Activated CD8-positive, alpha-beta memory T cell treated with anti-CD3 and anti-CD28 coated beads for 48 hours (primary cell): ENCODE measurements around the gene KLHDC7B.

Source experiments
- DNase-seq, 3 experiments: peaks; one replicate each; pipeline ENCODE4 v3.0.0-alpha.2; 2020; ENCODE audit warnings: low read depth in 2 of 3, low spot score in 2 of 3

KLHDC7B gene

GRCh38 chr22:50545522-50546325 is at the start of gene KLHDC7B:
Gene KLHDC7B, plus strand, starts transcription at chr22:50545899. Its CDS starts 345 bp downstream, at chr22:50546244.
- DNase-seq, result no peak

DNA sequence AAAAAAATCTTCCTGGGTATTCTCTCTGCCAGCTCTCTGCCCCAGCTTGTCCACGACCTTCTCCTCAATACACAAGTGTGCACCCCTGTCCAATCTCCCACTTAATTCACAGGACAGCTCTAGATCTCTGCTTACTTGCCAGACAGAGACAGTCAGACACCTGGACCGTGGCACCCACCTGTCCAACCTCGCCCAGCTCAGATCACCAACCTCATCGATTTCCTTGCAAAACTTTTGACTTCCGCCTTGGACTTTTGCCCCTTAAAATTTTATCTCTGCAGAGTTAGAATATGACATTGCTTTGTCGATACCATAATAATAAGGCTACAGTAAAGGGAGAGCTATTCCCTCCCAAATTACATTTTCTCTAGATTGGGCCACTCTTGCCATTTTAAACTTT is 48.6 kb upstream of the KLHDC7B start:
- no peak for DNase-seq

DNA sequence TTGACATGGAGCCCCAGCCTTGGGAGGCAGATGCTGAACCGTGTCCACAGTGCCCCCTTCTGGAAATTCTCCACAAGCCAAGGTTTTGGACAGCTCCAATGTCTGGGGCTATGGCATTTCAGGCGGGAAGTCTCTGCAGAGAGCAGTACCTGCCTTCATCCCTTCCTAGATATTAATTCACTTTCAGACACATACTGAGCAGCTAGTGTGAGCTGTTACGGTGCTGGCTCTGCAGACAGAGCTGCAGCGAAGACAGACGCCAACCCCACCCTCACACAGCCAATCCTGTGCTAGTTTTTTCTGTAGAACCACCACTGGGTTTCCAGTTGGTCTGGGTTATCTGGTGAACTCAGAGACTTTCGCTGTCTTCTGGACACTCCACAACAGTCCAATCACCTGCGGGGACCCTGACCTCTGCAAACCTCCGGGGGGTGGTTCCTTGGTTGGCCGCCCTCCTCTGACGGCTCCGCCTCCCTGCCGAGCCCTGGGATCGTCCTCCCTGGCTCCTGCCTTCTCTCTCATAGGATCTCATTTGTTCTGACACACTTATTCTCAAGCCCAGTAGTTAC is 47.3 kb upstream of the KLHDC7B start:
- DNase-seq, result peak in 1 of 3 experiments; percentile 41

DNA sequence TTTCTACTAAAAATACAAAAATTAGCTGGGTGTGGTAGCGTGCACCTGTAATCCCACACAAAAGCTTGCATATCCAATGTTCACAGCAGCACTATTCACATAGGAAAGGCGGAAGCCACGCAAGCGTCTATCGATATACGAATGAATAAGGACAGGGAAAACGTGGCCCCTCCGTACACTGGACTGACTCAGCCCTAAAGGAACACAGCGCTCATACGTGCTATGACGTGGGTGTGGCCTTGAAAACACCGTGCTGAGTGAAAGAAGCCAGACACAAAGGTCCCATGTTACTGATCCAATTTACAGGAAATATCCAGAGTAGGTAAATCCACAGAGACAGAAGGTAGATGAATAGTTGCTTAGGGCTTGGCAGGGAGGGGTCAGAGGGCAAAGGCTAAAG is 45.2 kb upstream of the KLHDC7B start:
- no peak for DNase-seq

GRCh38 chr22:50502096-50502495 is 43.6 kb upstream of the KLHDC7B start:
- DNase-seq, result no peak

- DNase-seq, result no peak
Measured at GRCh38 chr22:50502628-50503474, 42.8 kb upstream of the KLHDC7B start.

DNA sequence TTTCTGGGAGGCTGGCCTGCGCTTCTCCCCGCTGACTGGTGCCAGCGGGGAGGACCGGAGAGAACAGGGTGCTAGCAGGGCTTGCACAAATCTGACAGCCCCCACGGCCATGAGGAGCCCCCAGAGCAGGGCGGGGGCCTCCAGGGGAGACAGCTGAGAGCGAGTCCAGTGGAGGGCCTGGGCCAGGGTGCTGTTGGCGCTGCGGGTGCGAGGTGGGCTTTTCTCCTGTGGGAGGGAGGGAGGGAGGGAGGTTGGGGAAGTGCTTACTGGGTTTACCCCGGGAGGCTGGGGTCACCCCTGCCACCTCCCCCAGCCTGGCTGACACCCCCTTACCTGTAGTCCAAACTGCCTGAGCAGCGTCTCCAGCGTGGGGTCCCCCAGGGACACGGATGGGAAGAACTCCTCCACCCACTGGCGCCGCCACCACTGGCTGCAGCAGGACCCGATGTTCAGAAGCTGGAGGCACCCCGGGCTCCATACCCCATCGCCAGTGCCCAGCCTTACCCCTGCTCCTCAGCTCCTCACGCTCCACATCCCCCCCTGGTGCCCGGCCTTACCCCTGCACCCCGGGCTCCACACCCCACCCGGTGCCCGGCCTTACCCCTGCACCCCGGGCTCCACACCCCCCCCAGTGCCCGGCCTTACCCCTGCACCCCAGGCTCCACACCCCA is 42.1 kb upstream of the KLHDC7B start:
- DNase-seq, result no peak

GRCh38 chr22:50504369-50505211 is 41.1 kb upstream of the KLHDC7B start:
- no peak for DNase-seq

DNA sequence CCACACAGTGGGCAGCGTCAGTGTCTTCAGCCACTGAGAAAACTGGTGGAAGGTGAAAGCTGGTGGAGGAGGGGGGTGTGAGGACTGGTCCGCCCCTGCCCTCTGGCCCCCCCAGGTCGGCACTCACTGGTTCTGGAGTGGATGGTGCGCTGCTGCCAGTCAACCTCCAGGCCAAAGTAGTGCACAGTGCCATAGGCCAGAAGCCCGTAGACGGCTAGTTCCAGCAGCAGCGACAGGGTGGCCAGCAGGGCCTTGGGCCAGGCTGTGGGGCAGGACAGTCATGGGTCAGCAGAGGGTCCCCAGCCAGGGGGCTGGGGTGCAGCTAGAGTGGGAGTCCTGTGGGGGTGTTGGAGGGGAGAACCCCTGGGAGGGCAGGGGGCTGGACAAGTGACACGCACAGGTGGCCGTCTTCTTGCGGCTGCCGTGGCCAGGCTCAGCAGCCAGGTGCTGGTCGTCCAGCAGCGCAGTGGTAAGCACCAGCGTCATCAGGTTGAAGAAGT is 40.4 kb upstream of the KLHDC7B start:
- DNase-seq, result no peak

DNA sequence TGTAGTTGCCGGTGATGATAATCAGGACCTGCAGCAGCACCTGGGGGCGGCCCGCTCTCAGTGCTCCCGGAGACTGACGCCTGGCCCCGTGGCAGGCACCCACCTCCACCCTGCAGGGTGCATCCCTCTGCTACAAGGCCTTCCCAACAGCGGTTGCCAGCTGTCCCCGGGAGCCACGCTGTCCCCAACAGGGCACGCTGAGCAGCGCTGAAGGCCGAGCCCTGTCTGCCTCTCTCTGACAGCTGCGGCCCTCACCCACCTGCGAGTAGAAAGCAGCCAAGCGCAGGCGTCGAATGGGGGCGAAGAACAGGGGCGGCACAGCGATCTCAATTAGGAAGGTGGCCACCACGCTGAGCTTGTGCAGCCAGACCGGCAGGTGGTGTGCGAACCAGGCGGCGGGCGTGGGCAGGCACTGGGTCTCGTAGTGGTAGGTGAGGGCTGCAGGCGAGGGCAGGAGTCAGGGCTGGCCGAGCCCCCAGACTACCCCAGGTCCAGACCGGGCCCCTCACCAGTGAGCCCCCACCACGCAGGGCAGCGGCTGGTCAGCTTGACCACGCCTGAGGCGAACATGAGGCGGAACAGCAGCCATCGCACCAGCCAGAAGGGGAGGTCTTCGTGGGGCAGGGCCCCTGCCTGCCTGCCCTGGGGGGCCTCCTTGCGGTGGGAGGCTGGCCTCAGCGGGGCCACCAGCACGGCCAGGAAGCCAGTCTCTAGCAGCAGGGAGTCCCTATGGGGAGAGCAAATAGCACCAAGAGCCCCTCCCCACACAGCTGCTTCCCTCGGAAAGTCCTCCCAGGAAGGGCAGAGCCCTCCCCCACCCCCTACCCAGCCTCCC is 39.7 kb upstream of the KLHDC7B start:
- DNase-seq, result no peak

DNA sequence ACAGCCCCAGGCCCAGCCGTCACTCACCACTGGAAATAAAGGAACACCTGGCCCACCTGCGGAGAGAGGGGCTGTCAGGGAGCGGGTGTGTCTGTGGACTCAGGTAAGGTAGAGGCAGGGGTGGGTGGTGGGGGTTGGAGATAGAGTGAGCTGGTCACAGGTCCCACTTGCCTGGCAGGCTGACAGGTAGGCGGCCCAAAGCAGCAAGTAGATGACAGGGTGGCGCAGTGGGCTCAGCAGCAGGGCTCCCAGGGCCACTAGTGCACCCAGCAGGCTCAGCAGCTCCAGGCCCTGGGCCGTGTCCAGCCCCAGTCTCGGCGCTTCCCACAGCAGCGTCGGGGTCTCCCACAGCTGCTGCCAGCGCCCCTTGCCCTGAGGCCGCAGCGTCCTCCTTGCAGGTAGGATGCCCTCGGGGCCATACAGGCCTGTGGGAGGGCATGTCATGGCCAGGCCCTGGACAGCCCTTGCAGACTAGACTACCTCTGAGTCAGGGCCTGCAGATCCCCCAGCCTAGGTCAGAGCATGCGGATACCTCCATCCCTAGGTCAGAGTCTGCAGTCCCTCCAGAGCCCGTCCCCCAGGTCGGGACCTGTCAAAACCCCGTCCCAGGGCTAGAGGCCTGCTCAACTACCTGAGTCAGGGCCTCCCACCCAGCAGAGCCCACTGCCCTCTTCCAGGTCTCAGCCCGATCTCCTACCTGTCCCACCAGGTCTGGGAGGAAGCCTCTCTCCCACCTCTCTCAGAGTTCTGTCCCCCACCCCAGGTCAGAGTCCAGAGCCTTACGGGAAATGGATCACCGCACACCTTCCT is 38.9 kb upstream of the KLHDC7B start:
- DNase-seq, result no peak

- peak; percentile 82 to 92 (median 86) for DNase-seq
Measured at GRCh38 chr22:50507421-50507990, 38.2 kb upstream of the KLHDC7B start, which contains the start of gene LMF2. Gene LMF2, minus strand, starts transcription at chr22:50507702. Its CDS starts 27 bp downstream, at chr22:50507675.

DNA sequence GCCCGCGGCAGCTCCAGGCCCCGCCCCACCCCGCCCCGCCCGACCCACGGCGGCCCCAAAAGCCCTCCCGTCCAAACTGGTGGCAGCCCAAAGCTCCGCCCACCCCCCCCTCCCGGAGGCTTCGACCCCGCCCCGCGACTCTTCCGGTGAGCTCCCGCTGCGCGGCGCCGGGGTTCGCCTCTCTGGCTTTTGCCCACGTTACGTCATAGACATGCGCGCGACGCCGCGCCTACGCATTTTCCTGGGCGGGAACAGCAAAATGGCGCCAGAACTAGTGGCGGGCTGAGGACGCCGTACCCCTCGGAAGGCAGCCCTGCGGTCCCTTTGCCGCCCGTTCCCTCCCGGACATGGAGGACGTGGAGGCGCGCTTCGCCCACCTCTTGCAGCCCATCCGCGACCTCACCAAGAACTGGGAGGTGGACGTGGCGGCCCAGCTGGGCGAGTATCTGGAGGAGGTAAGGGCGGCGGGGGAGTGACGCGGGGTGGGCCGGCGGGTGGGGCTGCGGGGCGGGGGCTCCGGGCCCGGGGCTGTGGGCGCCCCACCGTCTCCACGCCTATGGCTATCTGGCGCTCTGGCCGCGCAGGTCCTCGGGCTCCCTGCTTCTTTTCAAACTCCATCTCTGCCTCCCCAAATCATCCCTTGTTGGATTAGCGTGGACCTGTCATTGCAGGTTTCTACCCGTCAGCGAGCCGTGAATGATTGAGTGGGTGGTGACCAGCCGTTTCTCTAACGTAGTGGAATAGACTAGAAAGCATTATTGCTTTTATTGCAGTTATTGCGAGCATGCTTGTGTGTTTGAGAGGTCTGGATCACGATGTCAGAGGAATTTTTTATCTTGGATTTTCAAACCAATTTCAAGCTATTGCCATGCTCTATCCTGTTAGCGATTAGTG is 37.5 kb upstream of the KLHDC7B start, which contains the start of gene NCAPH2:
Gene NCAPH2 (plus strand): TSS at position 234 of the 894 bp plus-strand sequence. CDS start 114 bp downstream, at position 348.
- peak; percentile 98 to 99 (median 99) for DNase-seq

DNA sequence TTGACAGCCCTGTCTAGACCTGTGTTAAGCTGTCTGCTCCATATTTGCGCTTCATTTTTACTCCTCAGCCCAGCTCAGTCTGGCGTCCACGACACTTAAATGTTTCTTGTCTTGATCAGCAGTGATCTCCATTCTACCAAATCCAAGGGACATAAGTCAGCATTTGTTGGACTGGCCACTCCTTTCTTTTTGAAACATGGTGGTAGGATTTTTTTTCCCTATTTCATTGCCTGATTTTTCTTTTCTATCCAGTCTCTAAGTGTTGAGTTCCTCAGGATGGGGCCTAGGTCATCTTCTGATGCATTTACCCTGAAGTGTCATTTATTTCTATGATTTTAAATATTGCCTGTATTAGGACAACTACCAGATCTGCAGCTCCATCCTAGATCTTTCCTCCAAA is 36.8 kb upstream of the KLHDC7B start:
- no peak for DNase-seq

DNA sequence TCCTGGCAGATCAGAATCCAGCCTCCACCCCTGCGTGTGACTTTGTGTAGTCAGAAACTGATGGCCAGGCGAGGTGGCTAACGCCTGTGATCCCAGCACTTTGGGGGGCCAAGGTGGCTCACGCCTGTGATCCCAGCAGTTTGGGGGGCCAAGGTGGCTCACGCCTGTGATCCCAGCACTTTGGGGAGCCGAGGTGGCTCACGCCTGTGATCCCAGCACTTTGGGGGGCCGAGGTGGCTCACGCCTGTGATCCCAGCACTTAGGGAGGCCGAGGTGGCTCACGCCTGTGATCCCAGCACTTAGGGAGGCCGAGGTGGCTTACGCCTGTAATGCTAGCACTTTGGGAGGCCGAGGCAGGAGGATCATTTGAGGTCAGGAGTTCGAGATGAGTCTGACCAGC is 32.5 kb upstream of the KLHDC7B start:
- no peak for DNase-seq

DNA sequence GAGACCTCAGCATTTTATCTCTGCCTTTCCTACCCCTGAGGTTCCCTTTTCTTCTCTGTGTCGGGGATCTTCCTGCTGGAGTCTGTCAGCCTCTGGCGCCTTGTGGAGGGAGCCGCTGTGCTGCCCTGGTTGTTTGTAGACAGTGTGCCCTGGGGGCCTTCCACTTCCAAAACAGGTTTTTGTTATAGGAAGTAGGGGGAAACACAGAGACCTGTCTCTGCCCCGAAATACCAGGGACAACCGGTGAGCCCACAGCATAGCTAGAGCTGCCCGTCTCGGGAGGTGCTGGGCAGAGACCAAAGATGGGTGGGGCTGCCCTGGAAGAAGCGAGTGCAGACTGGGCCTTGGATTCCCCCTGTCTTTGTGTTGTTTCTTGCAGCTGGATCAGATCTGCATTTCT is 29.6 kb upstream of the KLHDC7B start:
- no peak for DNase-seq

- no peak for DNase-seq
Measured at GRCh38 chr22:50516891-50517290, 28.8 kb upstream of the KLHDC7B start.
